GM12874 (cell line): ENCODE results near the gene PDCD4.

Experiments used
- TF ChIP-seq, protein P1 (sequence below): IDR thresholded peaks from 2 replicates; pipeline ENCODE4 v1.5.1; 2011; ENCODE audit warnings: low read depth, mild to moderate bottlenecking, control low read depth, low read length, moderate library complexity; ENCODE audit not compliant: insufficient read depth

The PDCD4 gene

DNA sequence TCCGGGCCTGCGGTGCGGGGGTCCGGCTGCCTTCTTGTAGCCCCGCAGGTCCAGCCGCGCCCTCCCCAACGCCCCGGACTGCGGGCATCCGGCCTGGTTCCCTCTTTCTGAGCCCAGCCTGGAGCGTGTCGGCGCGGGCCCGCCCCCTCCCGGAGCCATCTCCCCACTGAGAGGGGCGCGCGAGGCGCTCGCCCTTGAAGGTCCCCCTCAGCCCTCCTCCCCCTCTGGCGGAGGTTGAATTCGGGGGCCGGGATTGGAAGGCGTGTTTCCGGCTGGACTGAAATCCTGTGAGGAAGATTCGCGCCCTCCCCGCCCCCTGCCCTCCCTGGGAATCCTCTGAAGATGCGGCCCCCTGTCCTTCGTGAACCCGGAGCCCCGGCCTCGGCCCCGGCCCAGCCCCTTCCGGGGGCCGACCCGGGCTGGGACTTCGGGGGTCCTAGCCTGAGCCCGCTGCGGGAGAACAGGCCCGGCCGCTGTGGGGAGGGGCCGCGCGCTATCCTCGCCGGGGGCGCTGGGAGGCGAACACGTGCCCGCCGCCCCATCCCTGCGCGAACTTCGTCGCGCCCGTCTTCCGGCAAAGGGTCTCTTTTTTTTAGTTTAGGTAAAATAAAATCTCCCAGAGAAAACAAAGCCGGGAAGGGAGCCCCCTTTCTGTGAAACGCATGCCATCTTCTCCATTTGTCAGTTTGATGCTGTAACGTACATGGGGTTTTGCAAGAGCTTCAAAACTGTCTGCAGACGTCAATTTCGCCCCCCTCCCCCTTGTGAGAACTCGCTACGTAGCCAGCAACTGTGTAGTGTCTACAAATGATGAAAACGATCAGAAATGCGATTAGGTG lies 636 bp downstream of the PDCD4 start:
- TF ChIP-seq, protein P1, sequence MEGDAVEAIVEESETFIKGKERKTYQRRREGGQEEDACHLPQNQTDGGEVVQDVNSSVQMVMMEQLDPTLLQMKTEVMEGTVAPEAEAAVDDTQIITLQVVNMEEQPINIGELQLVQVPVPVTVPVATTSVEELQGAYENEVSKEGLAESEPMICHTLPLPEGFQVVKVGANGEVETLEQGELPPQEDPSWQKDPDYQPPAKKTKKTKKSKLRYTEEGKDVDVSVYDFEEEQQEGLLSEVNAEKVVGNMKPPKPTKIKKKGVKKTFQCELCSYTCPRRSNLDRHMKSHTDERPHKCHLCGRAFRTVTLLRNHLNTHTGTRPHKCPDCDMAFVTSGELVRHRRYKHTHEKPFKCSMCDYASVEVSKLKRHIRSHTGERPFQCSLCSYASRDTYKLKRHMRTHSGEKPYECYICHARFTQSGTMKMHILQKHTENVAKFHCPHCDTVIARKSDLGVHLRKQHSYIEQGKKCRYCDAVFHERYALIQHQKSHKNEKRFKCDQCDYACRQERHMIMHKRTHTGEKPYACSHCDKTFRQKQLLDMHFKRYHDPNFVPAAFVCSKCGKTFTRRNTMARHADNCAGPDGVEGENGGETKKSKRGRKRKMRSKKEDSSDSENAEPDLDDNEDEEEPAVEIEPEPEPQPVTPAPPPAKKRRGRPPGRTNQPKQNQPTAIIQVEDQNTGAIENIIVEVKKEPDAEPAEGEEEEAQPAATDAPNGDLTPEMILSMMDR: 0 out of 2 replicates have a peak, but pooled peaks have one; percentile 27

DNA sequence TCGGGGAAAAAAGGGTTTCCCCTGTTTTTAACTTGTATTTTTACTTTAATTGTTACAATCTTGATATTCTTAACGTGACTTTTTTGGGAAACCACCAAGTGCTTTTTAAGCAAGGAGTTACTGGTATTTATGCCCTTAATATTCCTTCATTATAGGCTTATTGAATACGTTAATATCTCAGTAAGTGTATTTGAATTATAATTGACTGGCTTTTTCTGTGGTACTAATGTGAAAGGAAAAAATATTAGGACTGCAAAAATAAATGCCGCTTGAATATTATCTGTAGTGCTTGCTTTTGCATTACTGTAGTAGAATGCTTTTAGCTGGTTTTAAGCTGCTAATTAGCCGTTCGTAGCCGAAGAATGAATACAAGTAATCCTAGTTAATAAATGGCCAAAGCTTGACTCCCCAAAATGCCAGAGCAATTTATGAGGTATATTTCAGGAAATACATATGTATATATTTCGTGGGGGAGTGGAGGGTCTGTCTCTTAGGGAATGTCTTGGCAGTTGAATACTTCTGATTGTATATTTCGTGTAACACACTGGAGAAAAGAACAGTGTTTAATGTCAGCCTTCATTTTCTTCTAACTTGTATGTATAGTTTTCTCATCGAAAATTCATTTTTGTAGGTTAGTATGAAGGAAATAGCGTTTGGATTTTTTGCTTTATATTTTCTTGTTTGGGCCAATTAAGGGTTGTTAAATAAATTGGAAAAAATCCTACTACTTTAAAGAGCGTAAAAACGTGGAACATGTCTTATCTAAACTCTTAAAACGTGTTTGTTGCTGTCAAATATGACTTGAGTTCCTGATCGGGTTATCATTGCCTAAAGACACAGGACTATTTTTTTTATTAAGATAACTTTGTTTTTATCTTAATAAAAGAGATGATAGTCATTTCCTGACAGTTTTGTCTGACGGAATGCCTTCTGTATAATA lies 1.5 kb downstream of the PDCD4 start:
- TF ChIP-seq, protein P1: no peak

DNA sequence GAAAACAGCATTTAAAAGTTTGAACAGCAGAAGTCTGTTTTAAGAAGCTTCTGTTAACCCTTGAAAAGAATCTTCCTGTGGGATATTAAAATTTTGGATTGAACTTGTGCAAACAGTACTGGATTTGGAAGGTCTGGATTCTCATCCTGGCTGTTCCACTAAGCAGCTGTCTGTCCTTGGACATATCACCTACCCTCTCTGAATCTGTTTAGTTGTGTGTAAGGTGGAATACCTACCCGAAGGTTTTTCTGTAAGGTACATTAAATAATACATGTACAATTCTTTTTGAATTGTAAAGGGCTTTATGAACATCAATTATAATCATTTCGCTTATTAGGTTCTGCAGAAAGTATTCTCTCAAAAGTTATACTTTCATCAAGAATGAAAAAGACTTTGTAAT lies 2.2 kb downstream of the PDCD4 start:
- TF ChIP-seq, protein P1: no peak

DNA sequence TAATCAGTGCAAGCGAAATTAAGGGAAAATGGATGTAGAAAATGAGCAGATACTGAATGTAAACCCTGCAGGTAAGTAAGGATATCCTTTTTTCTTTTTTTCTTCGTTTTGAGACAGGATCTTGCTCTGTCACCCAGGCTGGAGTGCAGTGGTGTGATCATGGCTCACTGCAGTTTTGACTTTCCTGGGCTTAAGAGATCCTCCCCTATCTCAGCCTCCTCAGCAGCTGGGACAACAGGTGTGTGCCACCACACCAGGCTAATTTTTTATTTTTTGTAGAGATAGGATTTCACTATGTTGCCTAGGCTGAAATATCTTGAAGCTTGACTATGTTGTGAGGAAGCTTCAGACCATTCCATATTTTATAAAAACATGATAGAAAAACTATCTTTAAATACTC lies 4.3 kb downstream of the PDCD4 start:
- TF ChIP-seq, protein P1: no peak

DNA sequence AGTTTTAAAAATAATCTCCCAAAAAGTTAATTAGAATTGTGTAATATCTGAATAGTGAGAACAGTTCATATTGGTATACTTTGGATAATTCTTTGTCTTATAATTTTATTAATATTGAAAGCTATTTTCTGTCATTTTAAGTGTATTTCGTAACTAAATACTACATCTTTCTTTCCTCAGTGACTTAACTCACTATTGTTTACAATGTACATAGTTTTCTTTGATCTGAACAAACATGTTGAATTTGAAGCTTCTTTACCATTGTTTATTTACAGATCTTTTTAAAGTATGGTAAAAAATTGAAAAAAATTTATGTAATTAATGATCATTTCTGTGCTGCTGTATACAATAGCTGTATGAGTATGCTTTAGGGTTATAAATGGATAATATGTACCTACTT lies 5.1 kb downstream of the PDCD4 start:
- TF ChIP-seq, protein P1: no peak

DNA sequence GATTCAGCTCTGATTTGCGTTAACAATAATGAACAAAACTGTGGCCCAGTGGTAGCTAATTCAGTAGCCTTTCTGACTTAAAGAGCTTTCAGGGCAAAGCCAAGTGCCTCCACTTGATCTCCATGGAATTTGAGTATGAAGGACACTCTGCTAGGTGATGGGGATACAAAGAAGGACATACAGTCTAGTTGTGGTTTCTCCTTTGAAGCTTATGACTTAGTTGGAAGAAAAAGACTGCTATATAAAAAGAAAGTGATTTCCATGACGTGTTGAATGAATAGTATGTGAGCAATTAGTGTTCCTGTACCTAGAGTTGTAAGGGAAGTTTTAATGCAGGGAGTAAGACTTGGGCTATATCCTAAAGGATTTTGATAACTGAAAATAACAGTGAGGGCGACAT lies 8.3 kb downstream of the PDCD4 start:
- TF ChIP-seq, protein P1: no peak

DNA sequence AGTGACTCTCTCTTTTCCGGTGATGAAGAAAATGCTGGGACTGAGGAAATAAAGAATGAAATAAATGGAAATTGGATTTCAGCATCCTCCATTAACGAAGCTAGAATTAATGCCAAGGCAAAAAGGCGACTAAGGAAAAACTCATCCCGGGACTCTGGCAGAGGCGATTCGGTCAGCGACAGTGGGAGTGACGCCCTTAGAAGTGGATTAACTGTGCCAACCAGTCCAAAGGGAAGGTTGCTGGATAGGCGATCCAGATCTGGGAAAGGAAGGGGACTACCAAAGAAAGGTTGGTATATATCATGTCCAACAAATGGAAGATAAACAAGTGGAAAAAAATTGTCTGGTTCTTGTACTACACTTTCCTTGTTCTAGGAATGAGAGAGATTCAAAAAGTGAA lies 9.5 kb downstream of the PDCD4 start:
- TF ChIP-seq, protein P1: no peak
